ENCODE measurements around the gene A3GALT2. TPM values are rescaled to one million over a fixed set of nuclear protein-coding genes. Genes with fewer than 3 reads are reported as not detected.

A3GALT2 gene
- total RNA-seq, 2 experiments from 2014 or later: not detected

DNA sequence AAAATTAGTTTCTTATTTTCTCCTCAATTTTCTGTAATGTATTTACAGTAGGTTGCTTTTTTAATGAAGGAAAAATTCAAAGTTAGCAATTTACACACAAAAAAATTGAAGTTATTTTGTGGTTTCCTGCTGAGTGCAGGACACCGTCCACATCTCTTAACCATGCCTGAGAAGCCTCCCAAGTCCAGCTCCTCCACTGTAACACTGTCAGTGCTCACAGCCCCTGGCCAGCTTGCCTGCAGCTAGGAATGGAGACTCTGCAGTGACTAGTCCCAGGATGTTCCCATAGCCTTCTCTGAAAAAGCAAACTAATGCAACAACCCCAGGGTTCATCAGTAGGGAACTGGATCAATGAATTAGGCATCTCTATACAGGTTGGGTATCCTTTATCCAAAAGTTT, 3.5 kb downstream of the A3GALT2 start:
- ChIA-PET POLR2A (no interaction called here), CTCF (no interaction called here)
- Mint-ChIP-seq H3K36me3 (ENCODE audit: low read depth) (peaks cover 1% of the 10 kb centered on the region), H3K27ac (no peak overlapping the region), H3K9me3 (no peaks in the 10 kb centered on the region), H3K4me1 (ENCODE audit: low read depth) (peaks cover 4% of the 10 kb centered on the region), H3K27me3 (no peaks in the 10 kb centered on the region), H3K4me3 (no peak overlapping the region)
- intact Hi-C loops (cut with micrococcal nuclease): no loop called here
- no peak for ATAC-seq
- TF ChIP-seq, protein P1, sequence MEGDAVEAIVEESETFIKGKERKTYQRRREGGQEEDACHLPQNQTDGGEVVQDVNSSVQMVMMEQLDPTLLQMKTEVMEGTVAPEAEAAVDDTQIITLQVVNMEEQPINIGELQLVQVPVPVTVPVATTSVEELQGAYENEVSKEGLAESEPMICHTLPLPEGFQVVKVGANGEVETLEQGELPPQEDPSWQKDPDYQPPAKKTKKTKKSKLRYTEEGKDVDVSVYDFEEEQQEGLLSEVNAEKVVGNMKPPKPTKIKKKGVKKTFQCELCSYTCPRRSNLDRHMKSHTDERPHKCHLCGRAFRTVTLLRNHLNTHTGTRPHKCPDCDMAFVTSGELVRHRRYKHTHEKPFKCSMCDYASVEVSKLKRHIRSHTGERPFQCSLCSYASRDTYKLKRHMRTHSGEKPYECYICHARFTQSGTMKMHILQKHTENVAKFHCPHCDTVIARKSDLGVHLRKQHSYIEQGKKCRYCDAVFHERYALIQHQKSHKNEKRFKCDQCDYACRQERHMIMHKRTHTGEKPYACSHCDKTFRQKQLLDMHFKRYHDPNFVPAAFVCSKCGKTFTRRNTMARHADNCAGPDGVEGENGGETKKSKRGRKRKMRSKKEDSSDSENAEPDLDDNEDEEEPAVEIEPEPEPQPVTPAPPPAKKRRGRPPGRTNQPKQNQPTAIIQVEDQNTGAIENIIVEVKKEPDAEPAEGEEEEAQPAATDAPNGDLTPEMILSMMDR (IDR thresholded peaks at IDR 0.05): no peak
- DNase-seq: no peak

DNA sequence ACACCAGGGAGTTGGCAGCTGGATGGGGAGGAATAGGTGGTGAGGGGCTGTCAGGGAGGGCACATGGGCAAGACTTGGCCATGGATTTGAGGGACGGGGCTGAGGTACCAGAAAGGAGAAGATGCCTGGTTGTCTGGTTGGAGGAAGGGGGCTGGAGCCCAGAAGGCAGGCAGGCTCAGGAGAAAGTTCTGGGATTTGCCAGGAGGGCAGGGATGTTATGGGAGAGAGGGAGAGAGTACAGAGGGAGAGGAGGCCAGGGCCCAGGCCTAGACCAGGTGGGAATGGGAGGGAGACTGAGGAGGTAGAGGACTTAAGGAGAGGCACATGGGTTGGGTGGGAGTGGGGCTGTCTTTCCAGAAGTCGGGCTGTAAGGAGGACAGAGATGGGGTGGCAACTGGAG, 4.3 kb downstream of the A3GALT2 start:
- Mint-ChIP-seq H3K4me1 (ENCODE audit: low read depth) (peaks cover 4% of the 10 kb centered on the region), H3K27ac (no peak overlapping the region), H3K9me3 (no peaks in the 10 kb centered on the region), H3K4me3 (no peak overlapping the region), H3K36me3 (ENCODE audit: low read depth) (peaks cover 1% of the 10 kb centered on the region), H3K27me3 (no peaks in the 10 kb centered on the region)
- DNase-seq: no peak
- TF ChIP-seq, protein P1 (IDR thresholded peaks at IDR 0.05): no peak
- intact Hi-C loops (cut with micrococcal nuclease): no loop called here
- CTCF ChIA-PET: no interaction called here
- ATAC-seq: no peak
- POLR2A ChIA-PET: no interaction called here

GRCh38 chr1:33314416-33314815, 6.5 kb downstream of the A3GALT2 start:
- intact Hi-C loops (cut with micrococcal nuclease): no loop called here
- TF ChIP-seq, protein P1 (IDR thresholded peaks at IDR 0.05): no peak
- H3K27ac Mint-ChIP-seq: no peak overlapping the region
- ATAC-seq (no peak), DNase-seq (no peak)
- ChIA-PET POLR2A (no interaction called here), CTCF (interaction anchor here (1.0 to 2.1 kb wide), 2 partner anchors 19 to 44 kb away, joined by 4 to 7 read pairs; no protein-coding TSS in a partner anchor)
- peaks cover 4% of the 10 kb centered on the region for H3K4me1 Mint-ChIP-seq (ENCODE audit: low read depth)
- H3K36me3 Mint-ChIP-seq (ENCODE audit: low read depth): no peaks in the 10 kb centered on the region
- no peaks in the 10 kb centered on the region for H3K27me3 Mint-ChIP-seq
- H3K9me3 Mint-ChIP-seq: no peaks in the 10 kb centered on the region
- H3K4me3 Mint-ChIP-seq: no peak overlapping the region

DNA sequence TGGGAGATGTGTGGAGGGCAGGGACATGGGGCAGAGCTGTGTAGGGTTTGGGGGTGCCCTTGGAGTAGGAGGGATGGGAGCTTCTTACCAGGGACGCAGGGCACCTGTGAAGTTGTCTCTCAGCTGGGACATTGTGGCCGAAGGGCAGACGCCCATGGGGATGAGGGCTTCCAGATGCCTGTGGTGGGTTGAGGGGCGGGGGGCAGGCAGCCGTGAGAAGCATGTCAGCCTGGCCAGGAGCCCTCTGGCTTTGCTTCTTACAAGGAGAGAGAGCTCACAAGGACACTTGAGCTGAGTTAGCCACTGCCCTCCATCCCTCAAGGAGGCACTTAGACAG, 8.5 kb downstream of the A3GALT2 start:
- TF ChIP-seq, protein P1 (IDR thresholded peaks at IDR 0.05): no peak
- DNase-seq (no peak), ATAC-seq (no peak)
- intact Hi-C loops (cut with micrococcal nuclease): no loop called here
- Mint-ChIP-seq H3K9me3 (no peaks in the 10 kb centered on the region), H3K4me1 (ENCODE audit: low read depth) (peaks cover 4% of the 10 kb centered on the region), H3K4me3 (no peak overlapping the region), H3K36me3 (ENCODE audit: low read depth) (no peaks in the 10 kb centered on the region), H3K27me3 (peaks cover 4% of the 10 kb centered on the region), H3K27ac (no peak overlapping the region)
- ChIA-PET POLR2A (no interaction called here), CTCF (interaction anchor here (2.1 kb wide), 1 partner anchor 17 kb away, joined by 7 read pairs; no protein-coding TSS in a partner anchor)

GRCh38 chr1:33311706-33312412, 9.0 kb downstream of the A3GALT2 start:
- Mint-ChIP-seq H3K4me3 (no peak overlapping the region), H3K36me3 (ENCODE audit: low read depth) (no peaks in the 10 kb centered on the region), H3K4me1 (ENCODE audit: low read depth) (peaks cover 4% of the 10 kb centered on the region), H3K9me3 (no peaks in the 10 kb centered on the region), H3K27ac (no peak overlapping the region), H3K27me3 (peaks cover 4% of the 10 kb centered on the region)
- DNase-seq: no peak
- intact Hi-C loops (cut with micrococcal nuclease): no loop called here
- ChIA-PET CTCF (interaction anchor here (0.9 kb wide), 1 partner anchor 16 kb away, joined by 4 read pairs; no protein-coding TSS in a partner anchor), POLR2A (no interaction called here)
- TF ChIP-seq, protein P1 (IDR thresholded peaks at IDR 0.05): no peak
- no peak for ATAC-seq

All from activated CD8-positive, alpha-beta T cell treated with anti-CD3 and anti-CD28 coated beads for 36 hours (primary cell).